PC-9 (cell line): ENCODE measurements around the gene HACD2. TPM values are rescaled to one million over a fixed set of nuclear protein-coding genes. Genes with fewer than 3 reads are reported as not detected.

Experiments used
- BruUV-seq: library from RNA; stranded (reverse); fragments of 400-500 nt; replicated peaks from 2 replicates; lab custom pipeline; 2021; lab: Mats Ljungman, UMichigan
- CTCF ChIA-PET: fragments of 300-600 bp; sonication (Branson Sonifier 250); formaldehyde crosslinking; loops from one replicate; lab custom pipeline; 2022; ENCODE audit warnings: antibody characterized with exemption; lab: Charles Lee
- POLR2A ChIA-PET: fragments of 300-600 bp; sonication (Branson Sonifier 250); formaldehyde crosslinking; loops from one replicate; lab custom pipeline; 2022; ENCODE audit warnings: antibody characterized with exemption; ENCODE audit not compliant: unreplicated experiment; lab: Charles Lee
- DNase-seq, 2 experiments: peaks; one replicate each; pipeline versions ENCODE4 v3.0.0 to v3.0.0-alpha.2; 2015 to 2022; ENCODE audit warnings: mixed read lengths in 1 of 2
- H2AFZ ChIP-seq: fragments of 200-600 bp; sonication (generic); 2 replicates; pipeline ENCODE4 v1.8.1; 2017; ENCODE audit warnings: antibody characterized with exemption
- H3F3A ChIP-seq: fragments of 200-600 bp; sonication (generic); 2 replicates; pipeline ENCODE4 v1.8.1; 2017; ENCODE audit warnings: antibody characterized with exemption, mild to moderate bottlenecking, low read depth; ENCODE audit not compliant: insufficient read depth
- H3K27ac ChIP-seq: fragments of 200-600 bp; sonication (generic); 2 replicates; pipeline ENCODE4 v1.6.1; 2016; ENCODE audit warnings: mixed run types
- H3K27me3 ChIP-seq: fragments of 200-600 bp; sonication (generic); 2 replicates; pipeline ENCODE4 v1.6.1; 2016; ENCODE audit warnings: low read depth, mixed run types; ENCODE audit not compliant: insufficient read depth
- H3K36me3 ChIP-seq: fragments of 200-600 bp; sonication (generic); 2 replicates; pipeline ENCODE4 v1.6.1; 2016; ENCODE audit warnings: low read depth, mixed run types
- H3K4me1 ChIP-seq: fragments of 200-600 bp; sonication (generic); replicated peaks from 2 replicates; pipeline ENCODE4 v1.6.1; 2016; ENCODE audit warnings: mixed run types; ENCODE audit not compliant: insufficient read depth
- H3K4me2 ChIP-seq: fragments of 200-600 bp; sonication (generic); 2 replicates; pipeline ENCODE4 v1.6.1; 2017; ENCODE audit warnings: mixed run types
- H3K4me3 ChIP-seq: fragments of 200-600 bp; sonication (generic); 2 replicates; pipeline ENCODE4 v1.6.1; 2016; ENCODE audit warnings: mixed run types
- H3K79me2 ChIP-seq: fragments of 200-600 bp; sonication (generic); 2 replicates; pipeline ENCODE4 v1.6.1; 2017; ENCODE audit warnings: low read depth, mixed run types
- H3K9me2 ChIP-seq: fragments of 200-600 bp; sonication (generic); 2 replicates; pipeline ENCODE4 v1.8.1; 2017; ENCODE audit warnings: mild to moderate bottlenecking; ENCODE audit not compliant: insufficient read depth
- H3K9me3 ChIP-seq: fragments of 200-600 bp; sonication (generic); 2 replicates; pipeline ENCODE4 v1.8.1; 2016; ENCODE audit warnings: low read depth; ENCODE audit not compliant: insufficient read depth
- H4K20me1 ChIP-seq: fragments of 200-600 bp; sonication (generic); 2 replicates; pipeline ENCODE4 v1.8.1; 2017; ENCODE audit not compliant: insufficient read depth
- CTCF ChIP-seq: fragments of 200-600 bp; sonication (generic); conservative IDR thresholded peaks from 2 replicates; pipeline ENCODE4 v1.6.1; 2017; ENCODE audit warnings: mixed run types, antibody characterized with exemption, mild to moderate bottlenecking, moderate library complexity
- EZH2 ChIP-seq: fragments of 200-600 bp; sonication (generic); IDR thresholded peaks from 2 replicates; pipeline ENCODE4 v1.8.0; 2017; ENCODE audit warnings: antibody characterized with exemption, low read depth
- intact Hi-C: fragments of 100-400 bp; cut with micrococcal nuclease; formaldehyde crosslinking; loops from one replicate; pipeline ENCODE4 v1.10.0; 2022; ENCODE audit not compliant: unreplicated experiment
- total RNA-seq: library from RNA; stranded (reverse); gene quantifications from 2 replicates; pipeline ENCODE4 v1.2.3, GENCODE V29; 2021

The HACD2 gene
- total RNA-seq, 1 experiment from 2014 or later = 53.3 TPM

- ChIA-PET POLR2A (no interaction called here), CTCF (no interaction called here)
- Histone ChIP-seq H3F3A (no peaks in the 10 kb centered on the region), H3K27ac (no peak overlapping the region), H4K20me1 (no peaks in the 10 kb centered on the region), H3K36me3 (no peaks in the 10 kb centered on the region), H3K9me3 (no peaks in the 10 kb centered on the region), H3K4me3 (no peak overlapping the region), H3K4me2 (no peak overlapping the region), H3K79me2 (no peaks in the 10 kb centered on the region), H3K9me2 (no peaks in the 10 kb centered on the region), H3K4me1 (0 out of 2 replicates have a peak, but pooled peaks cover 8% of the 10 kb centered on the region), H2AFZ (no peak overlapping the region), H3K27me3 (no peaks in the 10 kb centered on the region)
- no TSS peak for BruUV-seq
- TF ChIP-seq CTCF = no peak
- no peak for TF ChIP-seq EZH2
- intact Hi-C loops = no loop called here
- no peak for DNase-seq
These were observed 138.2 kb downstream of the HACD2 start for GRCh38 chr3:123446610-123447109.

- Histone ChIP-seq H3K9me3 (no peaks in the 10 kb centered on the region), H3K79me2 (no peaks in the 10 kb centered on the region), H3F3A (no peaks in the 10 kb centered on the region), H3K4me3 (no peak overlapping the region), H4K20me1 (no peaks in the 10 kb centered on the region), H3K27ac (no peak overlapping the region), H3K4me1 (0 out of 2 replicates have a peak, but pooled peaks cover 5% of the 10 kb centered on the region), H3K4me2 (no peak overlapping the region), H3K9me2 (no peaks in the 10 kb centered on the region), H3K27me3 (no peaks in the 10 kb centered on the region), H3K36me3 (no peaks in the 10 kb centered on the region), H2AFZ (no peak overlapping the region)
- TF ChIP-seq CTCF = no peak
- TF ChIP-seq EZH2 = no peak
- no peak for DNase-seq
- POLR2A ChIA-PET = no interaction called here
- CTCF ChIA-PET = no interaction called here
- intact Hi-C loops = no loop called here
- no TSS peak for BruUV-seq
These were observed 138.6 kb downstream of the HACD2 start for GRCh38 chr3:123446210-123446609.

GRCh38 chr3:123445702-123446101 lies 139.2 kb downstream of the HACD2 start:
- CTCF ChIA-PET = no interaction called here
- intact Hi-C loops = no loop called here

More at GRCh38 chr3:123445702-123446101, 139.2 kb downstream of the HACD2 start:
- Histone ChIP-seq H3K4me3 (no peak overlapping the region), H3K79me2 (no peaks in the 10 kb centered on the region), H3K27me3 (no peaks in the 10 kb centered on the region), H3K9me2 (no peaks in the 10 kb centered on the region), H3K9me3 (no peaks in the 10 kb centered on the region), H3K36me3 (no peaks in the 10 kb centered on the region), H3K4me1 (no peaks in the 10 kb centered on the region), H4K20me1 (no peaks in the 10 kb centered on the region), H3F3A (no peaks in the 10 kb centered on the region), H3K4me2 (no peak overlapping the region), H2AFZ (no peak overlapping the region), H3K27ac (no peak overlapping the region)
- no TSS peak for BruUV-seq
- POLR2A ChIA-PET = no interaction called here
- DNase-seq = no peak
- TF ChIP-seq EZH2 = no peak
- TF ChIP-seq CTCF = no peak
